Sigmoid colon (tissue), 4 donors: Measurements from ENCODE around the gene PCNX1.

Source experiments
- EP300 ChIP-seq, 4 donors: sonication (generic); formaldehyde crosslinking; IDR thresholded peaks; one replicate each; pipeline ENCODE4 v1.6.1; 2017; ENCODE audit warnings: antibody characterized with exemption in 4 of 4
- POLR2A ChIP-seq, 2 donors: fragments of 450-650 bp; IDR thresholded peaks; one replicate each; pipeline ENCODE4 v1.6.1; 2016; ENCODE audit warnings: antibody characterized with exemption in 2 of 2, mild to moderate bottlenecking in 2 of 2, moderate library complexity in 2 of 2
- POLR2AphosphoS5 ChIP-seq, 4 donors: sonication (generic); formaldehyde crosslinking; IDR thresholded peaks; one replicate each; pipeline ENCODE4 v1.6.1; 2017; ENCODE audit warnings: antibody characterized with exemption in 4 of 4
- TF ChIP-seq, protein P1 (sequence below), 4 experiments: fragments of 450-650 bp in 3 of 4; fragments of 200-600 bp in 1 of 4; IDR thresholded peaks; one replicate each; pipeline ENCODE4 v1.5.1; 2016 to 2019; ENCODE audit warnings: antibody characterized with exemption in 4 of 4, mild to moderate bottlenecking in 3 of 4, moderate library complexity in 2 of 4

DNA sequence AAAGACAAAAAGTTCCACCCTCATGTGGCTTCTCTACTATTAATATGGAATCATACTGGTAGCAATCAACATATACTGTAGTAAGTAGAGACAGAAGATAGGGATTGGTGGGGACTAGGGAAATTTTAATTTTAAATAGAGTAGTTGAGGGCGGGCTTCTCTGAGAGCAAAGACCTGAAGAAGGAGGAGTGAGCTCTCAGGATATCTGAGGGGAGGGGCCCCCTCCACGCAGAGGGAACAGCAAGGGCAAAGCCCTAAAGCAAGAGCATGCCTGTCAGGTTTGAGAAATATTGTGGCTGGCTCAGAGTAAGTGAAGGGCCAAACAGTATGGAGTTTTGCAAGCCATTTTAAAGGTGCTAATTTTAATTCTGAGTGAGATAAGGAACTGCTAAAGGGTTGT is 64.3 kb downstream of the PCNX1 start:
- TF ChIP-seq POLR2AphosphoS5 (IDR thresholded peaks at IDR 0.05) (no peak), POLR2A (IDR thresholded peaks at IDR 0.05) (no peak), EP300 (IDR thresholded peaks at IDR 0.05) (no peak)
- TF ChIP-seq, protein P1, sequence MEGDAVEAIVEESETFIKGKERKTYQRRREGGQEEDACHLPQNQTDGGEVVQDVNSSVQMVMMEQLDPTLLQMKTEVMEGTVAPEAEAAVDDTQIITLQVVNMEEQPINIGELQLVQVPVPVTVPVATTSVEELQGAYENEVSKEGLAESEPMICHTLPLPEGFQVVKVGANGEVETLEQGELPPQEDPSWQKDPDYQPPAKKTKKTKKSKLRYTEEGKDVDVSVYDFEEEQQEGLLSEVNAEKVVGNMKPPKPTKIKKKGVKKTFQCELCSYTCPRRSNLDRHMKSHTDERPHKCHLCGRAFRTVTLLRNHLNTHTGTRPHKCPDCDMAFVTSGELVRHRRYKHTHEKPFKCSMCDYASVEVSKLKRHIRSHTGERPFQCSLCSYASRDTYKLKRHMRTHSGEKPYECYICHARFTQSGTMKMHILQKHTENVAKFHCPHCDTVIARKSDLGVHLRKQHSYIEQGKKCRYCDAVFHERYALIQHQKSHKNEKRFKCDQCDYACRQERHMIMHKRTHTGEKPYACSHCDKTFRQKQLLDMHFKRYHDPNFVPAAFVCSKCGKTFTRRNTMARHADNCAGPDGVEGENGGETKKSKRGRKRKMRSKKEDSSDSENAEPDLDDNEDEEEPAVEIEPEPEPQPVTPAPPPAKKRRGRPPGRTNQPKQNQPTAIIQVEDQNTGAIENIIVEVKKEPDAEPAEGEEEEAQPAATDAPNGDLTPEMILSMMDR (IDR thresholded peaks at IDR 0.05), result no peak
